GM13976 (cell line): ENCODE measurements around the gene SH3BP4.

ENCODE experiments used
- DNase-seq: peaks from one replicate; pipeline ENCODE4 v3.0.0; 2012; ENCODE audit warnings: low spot score
- in situ Hi-C: fragments of 300-500 bp; cut with MboI; formaldehyde crosslinking; loops from one replicate; pipeline ENCODE4 v1.12.0; 2022; ENCODE audit warnings: low sequenced_read_pairs, mixed read lengths, inconsistent platforms; ENCODE audit not compliant: unreplicated experiment
- TF ChIP-seq, protein P1 (sequence below): IDR thresholded peaks from 2 replicates; pipeline ENCODE4 v1.5.1; 2012; ENCODE audit warnings: borderline replicate concordance, mild to moderate bottlenecking; ENCODE audit not compliant: insufficient read depth; ENCODE audit errors: extremely low read depth, missing control alignments, control extremely low read depth

Gene SH3BP4

DNA sequence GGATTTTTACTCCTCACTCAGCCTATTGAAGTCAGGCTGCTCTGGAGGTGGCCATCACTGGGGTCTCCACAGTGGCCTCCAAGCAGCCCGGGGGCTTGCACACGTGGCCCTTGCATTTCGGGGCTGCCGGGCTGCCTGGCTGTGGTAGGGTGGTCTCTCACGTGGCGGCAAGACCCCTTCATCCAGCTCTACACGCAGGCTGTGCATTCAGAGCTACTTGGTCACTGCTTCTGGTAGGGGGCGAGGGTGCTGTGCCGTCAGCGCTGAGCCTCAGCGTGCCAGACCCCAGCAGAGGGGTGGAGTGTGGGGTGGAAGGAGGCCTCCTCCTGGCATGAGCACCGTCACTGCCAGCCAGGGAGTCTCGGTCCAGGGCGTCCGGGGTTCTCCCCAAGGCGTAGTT is 80.6 kb downstream of the SH3BP4 start:
- TF ChIP-seq, protein P1, sequence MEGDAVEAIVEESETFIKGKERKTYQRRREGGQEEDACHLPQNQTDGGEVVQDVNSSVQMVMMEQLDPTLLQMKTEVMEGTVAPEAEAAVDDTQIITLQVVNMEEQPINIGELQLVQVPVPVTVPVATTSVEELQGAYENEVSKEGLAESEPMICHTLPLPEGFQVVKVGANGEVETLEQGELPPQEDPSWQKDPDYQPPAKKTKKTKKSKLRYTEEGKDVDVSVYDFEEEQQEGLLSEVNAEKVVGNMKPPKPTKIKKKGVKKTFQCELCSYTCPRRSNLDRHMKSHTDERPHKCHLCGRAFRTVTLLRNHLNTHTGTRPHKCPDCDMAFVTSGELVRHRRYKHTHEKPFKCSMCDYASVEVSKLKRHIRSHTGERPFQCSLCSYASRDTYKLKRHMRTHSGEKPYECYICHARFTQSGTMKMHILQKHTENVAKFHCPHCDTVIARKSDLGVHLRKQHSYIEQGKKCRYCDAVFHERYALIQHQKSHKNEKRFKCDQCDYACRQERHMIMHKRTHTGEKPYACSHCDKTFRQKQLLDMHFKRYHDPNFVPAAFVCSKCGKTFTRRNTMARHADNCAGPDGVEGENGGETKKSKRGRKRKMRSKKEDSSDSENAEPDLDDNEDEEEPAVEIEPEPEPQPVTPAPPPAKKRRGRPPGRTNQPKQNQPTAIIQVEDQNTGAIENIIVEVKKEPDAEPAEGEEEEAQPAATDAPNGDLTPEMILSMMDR = no peak
- DNase-seq = no peak
- in situ Hi-C loops = no loop called here

DNA sequence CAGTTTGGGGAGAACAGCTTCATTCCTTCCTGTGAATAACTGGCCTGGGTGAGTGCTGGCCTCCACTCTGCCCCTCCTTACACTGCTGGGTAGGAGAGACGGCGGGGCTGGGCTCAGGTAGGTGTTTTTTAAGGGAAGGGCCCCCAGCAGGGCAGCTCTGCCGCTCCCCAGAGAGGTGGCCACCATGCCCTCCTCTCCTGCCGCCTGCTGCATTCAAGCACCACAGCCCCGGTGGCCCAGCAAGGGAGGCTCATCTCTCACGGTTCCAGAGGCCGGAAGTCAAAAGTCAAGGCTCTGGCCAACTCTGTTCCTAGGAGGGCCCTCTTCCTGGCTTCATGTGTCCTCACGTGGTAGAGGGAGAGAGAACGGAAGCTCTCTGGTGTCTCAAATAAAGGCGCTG is 81.1 kb downstream of the SH3BP4 start:
- TF ChIP-seq, protein P1 = no peak
- in situ Hi-C loops = no loop called here
- DNase-seq = no peak

DNA sequence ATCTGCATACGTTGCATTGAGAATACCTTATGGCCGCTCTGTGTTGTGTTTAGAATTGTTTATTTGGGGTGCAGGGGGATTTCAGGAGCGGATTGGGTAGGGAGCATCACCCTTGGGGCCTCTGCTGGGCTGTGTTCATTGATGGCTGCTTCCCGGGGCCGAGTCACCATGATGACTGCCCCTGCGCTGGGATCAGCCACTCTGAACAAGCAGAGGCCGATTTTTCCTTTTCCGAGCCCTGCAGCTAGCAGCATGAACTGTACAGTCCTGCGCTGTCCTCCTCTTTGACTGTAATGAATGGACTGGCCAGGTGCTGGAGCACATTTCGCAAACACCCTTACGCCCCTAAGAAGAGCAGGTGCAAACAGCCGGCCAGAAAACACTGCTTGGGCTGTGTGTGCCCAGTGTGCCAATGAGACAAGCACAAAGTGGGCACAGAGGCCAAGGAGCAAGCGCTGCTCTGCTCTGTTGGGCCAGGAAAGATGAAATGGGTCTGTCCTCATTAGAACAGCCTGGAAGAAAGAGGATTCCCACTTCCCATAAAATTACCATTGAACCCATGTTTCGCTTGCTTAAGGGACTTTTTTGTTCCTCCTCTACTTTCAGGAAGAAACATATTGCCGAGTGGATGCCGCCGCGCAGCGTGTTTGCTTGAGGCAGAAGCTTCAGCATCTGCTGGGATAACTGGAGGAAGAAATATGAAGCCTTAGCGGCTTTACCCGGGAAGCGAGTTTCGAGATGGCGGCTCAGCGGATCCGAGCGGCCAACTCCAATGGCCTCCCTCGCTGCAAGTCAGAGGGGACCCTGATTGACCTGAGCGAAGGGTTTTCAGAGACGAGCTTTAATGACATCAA is 82.7 kb downstream of the SH3BP4 start:
- in situ Hi-C loops = no loop called here
- DNase-seq = no peak
- TF ChIP-seq, protein P1 = no peak

DNA sequence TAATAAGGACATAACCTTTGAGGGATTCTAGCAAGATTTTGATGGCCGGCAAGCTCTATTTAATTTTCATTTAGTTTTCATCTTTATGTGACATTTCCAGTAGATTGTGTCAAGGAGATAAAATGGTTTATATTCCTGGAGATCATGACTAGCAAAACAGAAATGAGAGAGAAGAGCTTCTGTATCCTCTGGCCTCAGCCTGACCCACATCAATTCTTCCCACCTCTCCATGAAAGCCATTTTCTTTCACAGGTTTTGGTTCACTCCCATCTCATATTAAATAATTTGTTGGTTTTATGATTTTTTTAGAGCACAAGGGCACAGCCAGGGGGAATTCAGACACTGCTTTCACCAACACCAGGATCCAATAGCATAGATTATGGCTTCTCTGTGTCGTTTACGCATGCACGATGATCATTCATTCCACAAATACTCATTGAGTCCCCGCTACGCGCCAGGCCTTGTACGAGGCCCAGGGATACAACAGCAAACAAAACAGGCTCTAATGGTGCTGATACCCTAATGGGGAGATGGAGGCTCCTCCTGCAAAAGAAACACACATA is 85.9 kb downstream of the SH3BP4 start:
- in situ Hi-C loops = no loop called here
- no peak for DNase-seq
- TF ChIP-seq, protein P1 = no peak

DNA sequence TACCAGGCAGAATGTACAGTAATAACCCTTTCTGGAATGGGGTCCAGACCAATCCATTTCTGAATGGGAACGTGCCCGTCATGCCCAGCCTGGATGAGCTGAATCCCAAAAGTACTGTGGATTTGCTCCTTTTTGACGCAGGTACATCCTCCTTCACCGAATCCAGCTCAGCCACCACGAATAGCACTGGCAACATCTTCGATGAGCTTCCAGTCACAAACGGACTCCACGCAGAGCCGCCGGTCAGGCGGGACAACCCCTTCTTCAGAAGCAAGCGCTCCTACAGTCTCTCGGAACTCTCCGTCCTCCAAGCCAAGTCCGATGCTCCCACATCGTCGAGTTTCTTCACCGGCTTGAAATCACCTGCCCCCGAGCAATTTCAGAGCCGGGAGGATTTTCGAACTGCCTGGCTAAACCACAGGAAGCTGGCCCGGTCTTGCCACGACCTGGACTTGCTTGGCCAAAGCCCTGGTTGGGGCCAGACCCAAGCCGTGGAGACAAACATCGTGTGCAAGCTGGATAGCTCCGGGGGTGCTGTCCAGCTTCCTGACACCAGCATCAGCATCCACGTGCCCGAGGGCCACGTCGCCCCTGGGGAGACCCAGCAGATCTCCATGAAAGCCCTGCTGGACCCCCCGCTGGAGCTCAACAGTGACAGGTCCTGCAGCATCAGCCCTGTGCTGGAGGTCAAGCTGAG is 89.6 kb downstream of the SH3BP4 start:
- DNase-seq = no peak
- TF ChIP-seq, protein P1 = no peak
- in situ Hi-C loops = no loop called here

DNA sequence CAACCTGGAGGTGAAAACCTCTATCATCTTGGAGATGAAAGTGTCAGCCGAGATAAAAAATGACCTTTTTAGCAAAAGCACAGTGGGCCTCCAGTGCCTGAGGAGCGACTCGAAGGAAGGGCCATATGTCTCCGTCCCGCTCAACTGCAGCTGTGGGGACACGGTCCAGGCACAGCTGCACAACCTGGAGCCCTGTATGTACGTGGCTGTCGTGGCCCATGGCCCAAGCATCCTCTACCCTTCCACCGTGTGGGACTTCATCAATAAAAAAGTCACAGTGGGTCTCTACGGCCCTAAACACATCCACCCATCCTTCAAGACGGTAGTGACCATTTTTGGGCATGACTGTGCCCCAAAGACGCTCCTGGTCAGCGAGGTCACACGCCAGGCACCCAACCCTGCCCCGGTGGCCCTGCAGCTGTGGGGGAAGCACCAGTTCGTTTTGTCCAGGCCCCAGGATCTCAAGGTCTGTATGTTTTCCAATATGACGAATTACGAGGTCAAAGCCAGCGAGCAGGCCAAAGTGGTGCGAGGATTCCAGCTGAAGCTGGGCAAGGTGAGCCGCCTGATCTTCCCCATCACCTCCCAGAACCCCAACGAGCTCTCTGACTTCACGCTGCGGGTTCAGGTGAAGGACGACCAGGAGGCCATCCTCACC is 90.2 kb downstream of the SH3BP4 start:
- TF ChIP-seq, protein P1 = no peak
- no peak for DNase-seq
- in situ Hi-C loops = no loop called here
